ENCODE measurements around the gene EYA3.

- TF ChIP-seq CTCF (IDR thresholded peaks at IDR 0.05; ENCODE audit: borderline replicate concordance, extremely low read depth, low read length, poor library complexity, severe bottlenecking), result no peak
- TF ChIP-seq EZH2 (IDR thresholded peaks at IDR 0.05; ENCODE audit: borderline replicate concordance, low read depth, low read length, severe bottlenecking), result no peak
Observed at GRCh38 chr1:28035420-28035819, 53.0 kb downstream of the EYA3 start.

Data from DND-41 (cell line).